Germinal center (tissue), 1 donor: ENCODE results near the gene MYL4.
"Not testable (repeated sequence)": the region's sequence is repeated elsewhere in the genome, so short reads cannot be mapped to it uniquely, and the experiment has no call there.

ENCODE experiments used
- DNase-seq: peaks from one replicate; pipeline ENCODE4 v3.0.0; 2012; ENCODE audit warnings: mixed read lengths, low spot score

MYL4 gene

GRCh38 chr17:47243737-47244598, 34.8 kb downstream of the MYL4 start:
- DNase-seq, result peak; percentile 77

GRCh38 chr17:47244697-47245096, 35.5 kb downstream of the MYL4 start:
- DNase-seq, result no peak

- DNase-seq, result no peak
Measured at GRCh38 chr17:47246120-47246519, 37.0 kb downstream of the MYL4 start.

GRCh38 chr17:47250855-47251254, 41.7 kb downstream of the MYL4 start:
- DNase-seq, result no peak

GRCh38 chr17:47251421-47251940, 42.3 kb downstream of the MYL4 start:
- no peak for DNase-seq

- no peak for DNase-seq
Measured at GRCh38 chr17:47252209-47252608, 43.1 kb downstream of the MYL4 start.

GRCh38 chr17:47252766-47253512, 43.8 kb downstream of the MYL4 start:
- no peak for DNase-seq

- peak; percentile 78 for DNase-seq
Measured at GRCh38 chr17:47253541-47254402, 44.6 kb downstream of the MYL4 start, which contains the start of gene ITGB3. Gene ITGB3 (plus strand): TSS chr17:47253827. CDS start chr17:47253862, 35 bp downstream.

- no peak for DNase-seq
Measured at GRCh38 chr17:47254403-47254943, 45.3 kb downstream of the MYL4 start.

- DNase-seq, result no peak
Measured at GRCh38 chr17:47257651-47258339, 48.6 kb downstream of the MYL4 start.

- DNase-seq, result no peak
Measured at GRCh38 chr17:47262586-47262985, 53.4 kb downstream of the MYL4 start.

GRCh38 chr17:47264166-47264565, 55.0 kb downstream of the MYL4 start:
- no peak for DNase-seq

- DNase-seq, result no peak
Measured at GRCh38 chr17:47265983-47266541, 56.9 kb downstream of the MYL4 start.

- DNase-seq, result no peak
Measured at GRCh38 chr17:47266782-47267181, 57.6 kb downstream of the MYL4 start.

- no peak for DNase-seq
Measured at GRCh38 chr17:47267354-47267828, 58.2 kb downstream of the MYL4 start.

GRCh38 chr17:47268964-47269363, 59.8 kb downstream of the MYL4 start:
- DNase-seq, result not testable (repeated sequence)

GRCh38 chr17:47269561-47270280, 60.6 kb downstream of the MYL4 start:
- DNase-seq, result not testable (repeated sequence)

GRCh38 chr17:47270946-47271705, 62.0 kb downstream of the MYL4 start:
- DNase-seq, result no peak

- no peak for DNase-seq
Measured at GRCh38 chr17:47272491-47272890, 63.3 kb downstream of the MYL4 start.
